K562 (cell line): Measurements from ENCODE around the gene GPT2. TPM values are rescaled to one million over a fixed set of nuclear protein-coding genes. Genes with fewer than 3 reads are reported as not detected.
A peak's percentile ranks its signal among the peaks of the same experiment; 100 is the strongest.

Experiments used
- ATAC-seq: fragments of 200-7000 bp; cut with Tn5 transposase; 3 replicates; pipeline ENCODE4 v1.9.1; 2020; ENCODE audit warnings: moderate library complexity
- Bru-seq: library from RNA; stranded (reverse); fragments of 400-500 nt; gene quantifications from one replicate; lab custom pipeline; 2021; lab: Mats Ljungman, UMichigan
- BruChase-seq, 2 experiments: library from RNA; stranded (reverse); fragments of 400-500 nt; gene quantifications; one replicate each; lab custom pipeline; 2021; lab: Mats Ljungman, UMichigan
- BruUV-seq: library from RNA; stranded (reverse); fragments of 400-500 nt; replicated peaks from 2 replicates; lab custom pipeline; 2021; lab: Mats Ljungman, UMichigan
- CTCF ChIA-PET: fragments of 300-600 bp; formaldehyde crosslinking; extraction: SDS; loops from one replicate; lab custom pipeline; 2021; ENCODE audit warnings: low intra/inter-chr PET ratio; lab: Yijun Ruan, JAX
- POLR2A ChIA-PET: fragments of 300-600, 350-650 bp; sonication (Branson Sonifier 250); formaldehyde crosslinking; extraction: SDS; loops from one replicate; lab custom pipeline; 2021; ENCODE audit warnings: antibody characterized with exemption, inconsistent platforms; lab: Yijun Ruan, JAX
- DNase-seq, 4 experiments: peaks; one replicate each; pipeline versions ENCODE4 v3.0.0 to v3.0.0-alpha.2; 2011 to 2018; ENCODE audit warnings: low spot score in 3 of 4, mixed read lengths in 3 of 4; ENCODE audit errors: extremely low read depth in 1 of 4
- FAIRE-seq: peaks from 2 replicates; lab custom pipeline; 2011; peaks lifted over from hg19 to GRCh38; lab: Jason Lieb, UNC
- H2AFZ ChIP-seq: 2 replicates; pipeline ENCODE4 v1.6.0; 2011; ENCODE audit warnings: low read depth, low read length, control low read depth, inconsistent platforms
- H3K27ac ChIP-seq: fragments of 200-600 bp; 3 replicates; pipeline ENCODE4 v1.8.0; 2011; ENCODE audit warnings: low read depth, mild to moderate bottlenecking, control low read depth, inconsistent platforms, low read length, moderate library complexity, mixed read lengths; ENCODE audit errors: extremely low read depth
- H3K27me3 ChIP-seq, 2 experiments: fragments of 300-600 bp in 1 of 2; 2 replicates in 1 of 2; 3 replicates in 1 of 2; pipeline versions ENCODE4 v1.6.0 to v1.8.0; 2011; ENCODE audit warnings: inconsistent platforms in 2 of 2, low read length in 2 of 2, mild to moderate bottlenecking in 1 of 2, mixed read lengths in 1 of 2, moderate library complexity in 1 of 2; ENCODE audit not compliant: control insufficient read depth in 2 of 2, insufficient read depth in 2 of 2
- H3K36me3 ChIP-seq: fragments of 300-600 bp; 3 replicates; pipeline ENCODE4 v1.8.0; 2011; ENCODE audit warnings: mild to moderate bottlenecking, low read length, inconsistent platforms; ENCODE audit not compliant: control insufficient read depth, insufficient read depth
- H3K4me1 ChIP-seq, 2 experiments: fragments of 200-600 bp in 1 of 2; replicated peaks in 1 of 2; 2 replicates in 1 of 2; 3 replicates in 1 of 2; pipeline versions ENCODE4 v1.5.1 to v1.8.0; 2011; ENCODE audit warnings: inconsistent platforms in 2 of 2, low read length in 2 of 2, mild to moderate bottlenecking in 1 of 2, mixed read lengths in 1 of 2, moderate library complexity in 1 of 2; ENCODE audit not compliant: control insufficient read depth in 2 of 2, insufficient read depth in 2 of 2
- H3K4me2 ChIP-seq: 2 replicates; pipeline ENCODE4 v1.6.1; 2011; ENCODE audit warnings: low read length, control low read depth, inconsistent platforms, mixed read lengths; ENCODE audit not compliant: insufficient read depth
- H3K4me3 ChIP-seq: fragments of 200-600 bp; sonication (generic), shearing (Covaris generic); 2 replicates; pipeline ENCODE4 v1.5.1; 2016; ENCODE audit warnings: control low read depth, inconsistent platforms
- H3K79me2 ChIP-seq: fragments of 200-600 bp; 3 replicates; pipeline ENCODE4 v1.8.0; 2011; ENCODE audit warnings: low read length, inconsistent platforms; ENCODE audit not compliant: control insufficient read depth, insufficient read depth
- H3K9ac ChIP-seq, 2 experiments: 2 replicates each; pipeline versions ENCODE4 v1.6.0 to v1.6.1; 2011; ENCODE audit warnings: low read depth in 2 of 2, low read length in 2 of 2, control low read depth in 1 of 2, inconsistent platforms in 1 of 2, mild to moderate bottlenecking in 1 of 2, mixed read lengths in 1 of 2; ENCODE audit not compliant: insufficient read depth in 1 of 2
- H3K9me1 ChIP-seq: one replicate; pipeline ENCODE4 v1.6.0; 2011; ENCODE audit warnings: inconsistent platforms, mild to moderate bottlenecking, low read length, moderate library complexity; ENCODE audit not compliant: control insufficient read depth, insufficient read depth
- H3K9me3 ChIP-seq: replicated peaks from 2 replicates; pipeline ENCODE4 v1.5.1; 2011; ENCODE audit warnings: low read depth, low read length, inconsistent platforms; ENCODE audit not compliant: control insufficient read depth, insufficient read depth
- H4K20me1 ChIP-seq: replicated peaks from 2 replicates; pipeline ENCODE4 v1.6.1; 2011; ENCODE audit warnings: low read length, inconsistent platforms, mixed read lengths; ENCODE audit not compliant: control insufficient read depth, insufficient read depth
- CTCF ChIP-seq, 3 experiments: IDR thresholded peaks in 2 of 3; conservative IDR thresholded peaks in 1 of 3; 2 replicates each; pipeline ENCODE4 v1.5.1; 2011 to 2012; ENCODE audit warnings: low read length in 3 of 3, mild to moderate bottlenecking in 3 of 3, control low read depth in 2 of 3, improper control_type of control experiment in 1 of 3, inconsistent platforms in 1 of 3, low read depth in 1 of 3, mixed read lengths in 1 of 3, moderate library complexity in 1 of 3; ENCODE audit not compliant: insufficient read depth in 2 of 3
- CXXC5 ChIP-seq: fragments of 250-450 bp; sonication (Bioruptor Pico); IDR thresholded peaks from 2 replicates; pipeline ENCODE4 v1.8.0; 2022; ENCODE audit warnings: inconsistent platforms, mild to moderate bottlenecking, moderate library complexity
- IRF9 ChIP-seq: fragments of 450-650 bp; IDR thresholded peaks from 2 replicates; pipeline ENCODE4 v1.6.1; 2016; ENCODE audit warnings: missing biosample characterization, missing genetic modification characterization
- MBD2 ChIP-seq: sonication (generic); IDR thresholded peaks from 2 replicates; pipeline ENCODE4 v1.6.1; 2016; ENCODE audit warnings: low read depth, borderline replicate concordance
- NCOA6 ChIP-seq: fragments of 450-650 bp; IDR thresholded peaks from 2 replicates; pipeline ENCODE4 v1.6.1; 2017; ENCODE audit warnings: mild to moderate bottlenecking
- ZNF224 ChIP-seq: sonication (generic); formaldehyde crosslinking; IDR thresholded peaks from 2 replicates; pipeline ENCODE4 v1.8.0; 2022; ENCODE audit warnings: mild to moderate bottlenecking, missing genetic modification reagents
- ZNF592 ChIP-seq: fragments of 450-650 bp; IDR thresholded peaks from 2 replicates; pipeline ENCODE4 v1.6.1; 2017; ENCODE audit warnings: antibody characterized with exemption, mild to moderate bottlenecking
- WGBS: fragments of 100-300 bp; shearing (Covaris generic); methylation state at CpG from one replicate; pipeline ENCODE4 v1.1.6; 2016; ENCODE audit warnings: low coverage, mixed read lengths; ENCODE audit not compliant: insufficient coverage; ENCODE audit errors: missing lambda C conversion rate; 5-methylcytosine and 5-hydroxymethylcytosine counted together
- in situ Hi-C: fragments of 300-500 bp; cut with MboI; formaldehyde crosslinking; loops from 4 replicates; pipeline ENCODE4 v1.15.0; 2018; ENCODE audit warnings: inconsistent platforms, mixed read lengths
- intact Hi-C: fragments of 100-400 bp; cut with micrococcal nuclease; formaldehyde crosslinking; loops from 2 replicates; pipeline ENCODE4 v1.14.2; 2022
- long read RNA-seq, 3 experiments: library from polyadenylated mRNA in 2 of 3; library from RNA in 1 of 3; unstranded in 2 of 3; stranded (forward) in 1 of 3; transcript quantifications; one replicate each; pipeline ENCODE4 v2.0.0, GENCODE V29; 2019 to 2022
- polyA minus RNA-seq, 3 experiments: library from RNA; depleted of rRNA, polyadenylated mRNA; stranded (reverse); fragments of >200 nt; gene quantifications; 2 replicates each; pipeline ENCODE4 v1.2.3, GENCODE V29; 2011
- polyA plus RNA-seq, 8 experiments: library from polyadenylated mRNA; depleted of rRNA in 4 of 8; stranded (reverse) in 5 of 8; unstranded in 3 of 8; fragments of >200 nt; fragmentation: Nextera tagmentation in 2 of 8; fragmentation: Illumina TruSeq in 1 of 8; extraction: Ambion mirVana in 2 of 8; extraction: Trizol in 1 of 8; gene quantifications; 2 replicates each; pipeline versions ENCODE4 v1.2.1 to v1.2.3, GENCODE V29; 2011 to 2014; ENCODE audit warnings: inconsistent platforms in 1 of 8, missing spikeins in 1 of 8
- total RNA-seq, 7 experiments: library from RNA; depleted of rRNA in 6 of 7; stranded (reverse); fragments of >200 nt in 6 of 7; fragmentation: Illumina TruSeq in 2 of 7; extraction: Trizol in 2 of 7; gene quantifications; 2 replicates each; pipeline versions ENCODE4 v1.2.1 to v1.2.3, GENCODE V29; 2011 to 2021; ENCODE audit warnings: low replicate concordance in 1 of 7

GPT2 gene
- 9.1 and 9.7 TPM in 2 replicates for total RNA-seq (2011; cell fraction: chromatin; rRNA removed; ENCODE audit: low replicate concordance)
- 4.7 and 5.9 TPM in 2 replicates for total RNA-seq (2011; cell fraction: nucleolus; rRNA removed)
- 9.2 and 12.0 TPM in 2 replicates for total RNA-seq (2011; cell fraction: nucleoplasm; rRNA removed)
- 7.2 and 7.3 TPM in 2 replicates for total RNA-seq (2014; rRNA removed)
- 3.7 and 5.0 TPM in 2 replicates for total RNA-seq (2014; rRNA removed; fragmentation: Illumina TruSeq; extraction: Trizol)
- total RNA-seq (2015; rRNA removed; fragmentation: Illumina TruSeq; extraction: Trizol): 2.8 and 3.0 TPM in 2 replicates
- total RNA-seq (2021): 12.9 and 14.4 TPM in 2 replicates
- polyA plus RNA-seq (2011; rRNA removed): 5.8 and 10.4 TPM in 2 replicates
- polyA plus RNA-seq (2011; cell fraction: cytosol; rRNA removed): 9.4 and 12.6 TPM in 2 replicates
- polyA plus RNA-seq (2011; cell fraction: nucleus; rRNA removed): 8.1 and 12.3 TPM in 2 replicates
- 6.6 and 23.6 TPM in 2 replicates for polyA plus RNA-seq (2012)
- 10.0 and 12.1 TPM in 2 replicates for polyA plus RNA-seq (2014; fragmentation: Illumina TruSeq; extraction: Trizol)
- under 1 TPM; 0.79 to 0.96 TPM for polyA plus RNA-seq (2014; fragmentation: Nextera tagmentation; extraction: Ambion mirVana)
- 6.8 and 7.7 TPM in 2 replicates for polyA plus RNA-seq (2014; rRNA removed)
- polyA minus RNA-seq (2011; rRNA and poly(A)+ RNA removed): 5.9 and 6.5 TPM in 2 replicates
- 4.6 and 13.5 TPM in 2 replicates for polyA minus RNA-seq (2011; cell fraction: cytosol; rRNA and poly(A)+ RNA removed)
- polyA minus RNA-seq (2011; cell fraction: nucleus; rRNA and poly(A)+ RNA removed): 1.6 and 5.9 TPM in 2 replicates
- percentile 53 among the genes with signal in this experiment for Bru-seq, nascent RNA
- percentile 62 among the genes with signal in this experiment for BruChase-seq, experiment 1, labeled RNA remaining after a 2-hour chase
- BruChase-seq, experiment 2, labeled RNA remaining after a 6-hour chase: percentile 59 among the genes with signal in this experiment
- long read RNA-seq, experiment 1, transcript GPT2-201 (12 exons, 3,984 nt): major isoform, 11 of 36 reads
- long read RNA-seq, experiment 1, partial matches to known transcripts: 2 of 36 reads
- long read RNA-seq, experiment 1, other reads (novel, unspliced or antisense): 20 of 36 reads
- long read RNA-seq, experiment 2, transcript GPT2-201 (12 exons, 3,984 nt): major isoform, 5 of 9 reads
- long read RNA-seq, experiment 2, partial matches to known transcripts: 1 of 9 reads
- long read RNA-seq, experiment 2, other reads (novel, unspliced or antisense): 3 of 9 reads
- long read RNA-seq, experiment 3, partial matches to known transcripts: 2 of 6 reads
- long read RNA-seq, experiment 3, other reads (novel, unspliced or antisense): 0 of 6 reads

GRCh38 chr16:46883690-46884512, at the start of gene GPT2:
Gene GPT2, plus strand, starts transcription at chr16:46884362. Its CDS starts 354 bp downstream, at chr16:46884716.
- intact Hi-C loops: no loop called here
- Histone ChIP-seq H3K36me3 (no peaks in the 10 kb centered on the region), H3K79me2 (no peaks in the 10 kb centered on the region), H4K20me1 (peaks cover 4% of the 10 kb centered on the region; the same call in 1 of the 2 replicates), H3K9me1 (no peaks in the 10 kb centered on the region), H3K4me3 (peak within 1 kb of the TSS; percentile 77), H3K4me2 (peak within 1 kb of the TSS; percentile 84), H3K4me1 (peaks cover 17 to 19% of the 10 kb centered on the region in 2 experiments), H3K27me3 (peaks cover 0 to 9% of the 10 kb centered on the region in 2 experiments; a peak in 1 of 5 replicates), H2AFZ (peak within 1 kb of the TSS; percentile 95), H3K27ac (peak within 1 kb of the TSS; percentile 57; the same call in 2 of the 3 replicates), H3K9ac (peak within 1 kb of the TSS; percentile 72 to 94), H3K9me3 (no peaks in the 10 kb centered on the region)
- ATAC-seq: peak; percentile 99
- WGBS: 2% methylated on average over 35 of the region's 75 CpGs
- in situ Hi-C loops: no loop called here
- DNase-seq: peak; percentile 88 to 95 (median 92)
- BruUV-seq: no TSS peak
- ChIA-PET POLR2A (interaction anchor here (0.6 to 1.3 kb wide), 6 partner anchors 13 to 263 kb away, joined by 3 to 7 read pairs (median 3); partner anchors contain the start of gene C16orf87), CTCF (no interaction called here)
- FAIRE-seq: peak; percentile 79
- TF ChIP-seq MBD2 (peak; percentile 54; the same call in 1 of the 2 replicates), ZNF224 (no peak), ZNF592 (peak; percentile 72; the same call in 1 of the 2 replicates), CTCF (IDR thresholded peaks at IDR 0.05 in 2 of 3, conservative IDR thresholded peaks at IDR 0.05 in 1 of 3; ENCODE audit: insufficient read depth in 2 of 3, low read depth in 1 of 3, low read length in 3 of 3) (no peak), NCOA6 (peak; percentile 69; the same call in 1 of the 2 replicates), CXXC5 (peak; percentile 95), IRF9 (tag) (peak; percentile 71; the same call in 1 of the 2 replicates)
